AG04449 (cell line): ENCODE measurements around the gene YIF1A.

Source experiments
- CTCF ChIA-PET: fragments of 350-600 bp; formaldehyde crosslinking; extraction: SDS; loops from one replicate; lab custom pipeline; 2021; ENCODE audit warnings: antibody characterized with exemption; lab: Yijun Ruan, JAX
- POLR2A ChIA-PET: fragments of 400-600, 350-600 bp; formaldehyde crosslinking; extraction: SDS; loops from one replicate; lab custom pipeline; 2020; ENCODE audit warnings: antibody characterized with exemption, inconsistent platforms; lab: Yijun Ruan, JAX
- DNase-seq: peaks from one replicate; pipeline ENCODE4 v3.0.0-alpha.2; 2010; ENCODE audit warnings: low read depth, low spot score
- H3K4me3 ChIP-seq: 2 replicates; pipeline ENCODE4 v1.5.1; 2011; ENCODE audit warnings: low read depth, mild to moderate bottlenecking, control low read depth, low read length
- TF ChIP-seq, protein P1 (sequence below): IDR thresholded peaks from one replicate; pipeline ENCODE4 v1.5.1; 2011; ENCODE audit warnings: mild to moderate bottlenecking, moderate library complexity, low read length, control low read depth, inconsistent platforms; ENCODE audit not compliant: insufficient read depth; ENCODE audit errors: missing control alignments

YIF1A gene

GRCh38 chr11:66267379-66268243, 21.3 kb downstream of the YIF1A start:
- peak overlapping the region; percentile 66 for H3K4me3 ChIP-seq
- ChIA-PET POLR2A (interaction anchor here (0.5 to 2.1 kb wide), 4 partner anchors 13 to 1048 kb away, joined by 3 to 15 read pairs (median 4); partner anchors contain the start of gene YIF1A), CTCF (interaction anchor here (0.7 to 10.3 kb wide), 13 partner anchors 15 to 379 kb away, joined by 3 to 144 read pairs (median 4); partner anchors contain the start of genes CD248, FIBP and YIF1A)
- TF ChIP-seq, protein P1, sequence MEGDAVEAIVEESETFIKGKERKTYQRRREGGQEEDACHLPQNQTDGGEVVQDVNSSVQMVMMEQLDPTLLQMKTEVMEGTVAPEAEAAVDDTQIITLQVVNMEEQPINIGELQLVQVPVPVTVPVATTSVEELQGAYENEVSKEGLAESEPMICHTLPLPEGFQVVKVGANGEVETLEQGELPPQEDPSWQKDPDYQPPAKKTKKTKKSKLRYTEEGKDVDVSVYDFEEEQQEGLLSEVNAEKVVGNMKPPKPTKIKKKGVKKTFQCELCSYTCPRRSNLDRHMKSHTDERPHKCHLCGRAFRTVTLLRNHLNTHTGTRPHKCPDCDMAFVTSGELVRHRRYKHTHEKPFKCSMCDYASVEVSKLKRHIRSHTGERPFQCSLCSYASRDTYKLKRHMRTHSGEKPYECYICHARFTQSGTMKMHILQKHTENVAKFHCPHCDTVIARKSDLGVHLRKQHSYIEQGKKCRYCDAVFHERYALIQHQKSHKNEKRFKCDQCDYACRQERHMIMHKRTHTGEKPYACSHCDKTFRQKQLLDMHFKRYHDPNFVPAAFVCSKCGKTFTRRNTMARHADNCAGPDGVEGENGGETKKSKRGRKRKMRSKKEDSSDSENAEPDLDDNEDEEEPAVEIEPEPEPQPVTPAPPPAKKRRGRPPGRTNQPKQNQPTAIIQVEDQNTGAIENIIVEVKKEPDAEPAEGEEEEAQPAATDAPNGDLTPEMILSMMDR, result peak; percentile 50
- DNase-seq, result peak; percentile 12

DNA sequence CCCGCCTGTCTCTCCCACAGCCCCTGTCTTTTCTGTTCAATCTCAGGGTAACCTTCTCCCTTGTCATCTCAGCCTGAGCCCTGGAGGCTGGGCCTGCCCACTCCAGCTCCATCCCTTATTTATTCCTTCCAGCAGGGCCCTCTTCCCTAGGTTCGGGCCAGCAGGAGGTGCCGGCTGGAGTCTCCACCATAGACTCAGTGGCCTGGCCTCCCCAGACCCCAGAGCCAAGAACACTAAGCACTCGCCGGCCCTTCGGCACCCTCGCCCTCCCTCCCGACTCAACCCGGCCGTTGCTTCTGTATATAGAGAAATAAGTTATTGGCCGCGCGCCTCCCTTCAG, 21.9 kb downstream of the YIF1A start:
- ChIA-PET POLR2A (interaction anchor here (1.5 to 2.1 kb wide), 2 partner anchors 22 to 45 kb away, joined by 5 to 15 read pairs; partner anchors contain the start of gene YIF1A), CTCF (interaction anchor here (0.7 to 10.3 kb wide), 10 partner anchors 16 to 378 kb away, joined by 3 to 144 read pairs (median 4); partner anchors contain the start of genes CD248, FIBP, RIN1 and YIF1A)
- H3K4me3 ChIP-seq, result peak overlapping the region; percentile 66
- TF ChIP-seq, protein P1, result peak; percentile 3
- DNase-seq, result no peak

- ChIA-PET POLR2A (interaction anchor here (0.9 to 2.1 kb wide), 3 partner anchors 22 to 45 kb away, joined by 5 to 15 read pairs (median 5); partner anchors contain the start of gene YIF1A), CTCF (interaction anchor here (1.1 to 10.3 kb wide), 3 partner anchors 16 to 70 kb away, joined by 3 to 144 read pairs (median 9); partner anchors contain the start of gene RIN1)
- DNase-seq, result no peak
- H3K4me3 ChIP-seq, result peak overlapping the region; percentile 66
- TF ChIP-seq, protein P1, result no peak
Measured at GRCh38 chr11:66266378-66267038, 22.4 kb downstream of the YIF1A start.

DNA sequence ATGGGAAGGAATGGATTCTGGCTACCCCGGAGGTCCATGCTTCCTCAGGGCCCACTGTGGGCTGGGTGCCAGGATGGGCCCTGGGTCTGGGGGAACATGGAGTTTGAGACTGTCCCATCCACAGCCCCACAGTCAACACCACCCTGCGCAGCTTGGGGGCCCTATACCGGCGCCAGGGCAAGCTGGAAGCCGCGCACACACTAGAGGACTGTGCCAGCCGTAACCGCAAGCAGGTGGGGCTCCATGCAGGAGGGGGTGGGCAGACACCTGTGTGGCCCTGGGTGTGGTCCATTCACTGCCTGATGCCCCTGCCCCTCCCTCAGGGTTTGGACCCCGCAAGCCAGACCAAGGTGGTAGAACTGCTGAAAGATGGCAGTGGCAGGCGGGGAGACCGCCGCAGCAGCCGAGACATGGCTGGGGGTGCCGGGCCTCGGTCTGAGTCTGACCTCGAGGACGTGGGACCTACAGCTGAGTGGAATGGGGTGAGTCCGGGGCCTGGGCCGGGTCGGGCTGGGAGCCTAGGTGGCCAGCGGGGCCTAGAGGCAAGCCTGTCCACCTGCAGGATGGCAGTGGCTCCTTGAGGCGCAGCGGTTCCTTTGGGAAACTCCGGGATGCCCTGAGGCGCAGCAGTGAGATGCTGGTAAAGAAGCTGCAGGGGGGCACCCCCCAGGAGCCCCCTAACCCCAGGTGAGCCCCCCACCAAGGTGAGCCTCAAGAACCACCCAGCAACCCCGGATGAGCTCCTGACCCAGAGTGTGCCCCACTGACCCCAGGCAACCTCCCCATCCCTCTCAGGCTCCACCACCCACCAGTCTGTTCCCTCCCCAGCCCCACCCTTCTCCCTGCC, 23.2 kb downstream of the YIF1A start:
- CTCF ChIA-PET, result interaction anchor here (0.7 to 10.3 kb wide), 3 partner anchors 13 to 71 kb away, joined by 3 to 144 read pairs (median 3); partner anchors contain the start of gene RIN1
- TF ChIP-seq, protein P1, result no peak
- DNase-seq, result no peak
- POLR2A ChIA-PET, result interaction anchor here (0.9 kb wide), 1 partner anchor 24 kb away, joined by 5 read pairs; no protein-coding TSS in a partner anchor
- no peak overlapping the region for H3K4me3 ChIP-seq

DNA sequence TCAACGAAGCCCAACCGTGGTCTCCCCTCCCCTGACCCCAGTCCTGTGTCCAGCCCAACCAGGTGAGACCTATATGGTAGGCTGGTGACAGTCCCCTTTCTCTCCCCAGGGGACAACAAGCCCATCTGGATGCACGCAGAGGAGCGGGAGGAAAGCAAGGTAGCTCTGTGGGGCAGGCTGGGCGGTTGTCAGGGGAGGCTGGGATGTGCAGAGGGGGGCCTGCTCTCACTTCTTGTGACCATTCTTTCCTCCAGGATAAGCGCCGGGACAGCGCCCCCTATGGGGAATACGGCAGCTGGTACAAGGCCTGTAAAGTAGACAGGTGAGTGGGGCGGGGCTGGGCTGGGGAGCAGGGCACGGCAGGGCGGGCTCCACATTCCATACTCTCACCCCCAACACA, 24.0 kb downstream of the YIF1A start:
- ChIA-PET CTCF (interaction anchor here (0.7 to 10.3 kb wide), 2 partner anchors 12 to 18 kb away, joined by 3 to 144 read pairs; no protein-coding TSS in a partner anchor), POLR2A (no interaction called here)
- no peak for DNase-seq
- TF ChIP-seq, protein P1, result no peak
- H3K4me3 ChIP-seq, result no peak overlapping the region
